Lower leg skin (tissue), 3 donors: ENCODE measurements around the gene TSPAN11.

ENCODE experiments used
- POLR2A ChIP-seq, 2 donors: fragments of 450-650 bp; IDR thresholded peaks; one replicate each; pipeline ENCODE4 v1.6.1; 2016 to 2017; ENCODE audit warnings: antibody characterized with exemption in 2 of 2, mild to moderate bottlenecking in 1 of 2, moderate library complexity in 1 of 2
- TF ChIP-seq, protein P1 (sequence below), 3 donors: fragments of 450-650 bp; IDR thresholded peaks; one replicate each; pipeline ENCODE4 v1.5.1; 2016; ENCODE audit warnings: antibody characterized with exemption in 3 of 3, mild to moderate bottlenecking in 3 of 3, moderate library complexity in 2 of 3

DNA sequence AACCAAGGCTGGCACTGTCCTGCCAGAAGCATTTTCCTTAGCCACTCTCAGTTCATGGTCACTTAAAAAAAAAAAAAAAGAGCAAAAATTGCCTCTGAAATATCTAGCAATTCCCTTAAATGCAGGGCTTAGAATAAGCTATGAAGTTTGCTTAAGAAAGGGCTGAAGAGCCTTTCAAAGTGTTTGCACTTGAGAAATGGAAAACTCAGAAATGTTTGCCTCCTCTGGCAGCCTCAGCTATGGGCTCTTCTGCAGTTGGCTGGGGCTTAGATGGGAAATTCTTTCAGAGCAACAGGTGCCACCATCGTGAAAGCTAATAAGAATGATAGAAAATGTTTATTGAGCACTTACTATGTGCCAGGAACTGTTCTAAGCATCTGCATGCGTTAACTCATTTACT is 48.5 kb upstream of the TSPAN11 start:
- no peak for TF ChIP-seq POLR2A (IDR thresholded peaks at IDR 0.05)
- TF ChIP-seq, protein P1, sequence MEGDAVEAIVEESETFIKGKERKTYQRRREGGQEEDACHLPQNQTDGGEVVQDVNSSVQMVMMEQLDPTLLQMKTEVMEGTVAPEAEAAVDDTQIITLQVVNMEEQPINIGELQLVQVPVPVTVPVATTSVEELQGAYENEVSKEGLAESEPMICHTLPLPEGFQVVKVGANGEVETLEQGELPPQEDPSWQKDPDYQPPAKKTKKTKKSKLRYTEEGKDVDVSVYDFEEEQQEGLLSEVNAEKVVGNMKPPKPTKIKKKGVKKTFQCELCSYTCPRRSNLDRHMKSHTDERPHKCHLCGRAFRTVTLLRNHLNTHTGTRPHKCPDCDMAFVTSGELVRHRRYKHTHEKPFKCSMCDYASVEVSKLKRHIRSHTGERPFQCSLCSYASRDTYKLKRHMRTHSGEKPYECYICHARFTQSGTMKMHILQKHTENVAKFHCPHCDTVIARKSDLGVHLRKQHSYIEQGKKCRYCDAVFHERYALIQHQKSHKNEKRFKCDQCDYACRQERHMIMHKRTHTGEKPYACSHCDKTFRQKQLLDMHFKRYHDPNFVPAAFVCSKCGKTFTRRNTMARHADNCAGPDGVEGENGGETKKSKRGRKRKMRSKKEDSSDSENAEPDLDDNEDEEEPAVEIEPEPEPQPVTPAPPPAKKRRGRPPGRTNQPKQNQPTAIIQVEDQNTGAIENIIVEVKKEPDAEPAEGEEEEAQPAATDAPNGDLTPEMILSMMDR (IDR thresholded peaks at IDR 0.05) = no peak
